OCI-LY7 (cell line): ENCODE results near the gene PLD2.

Source experiments
- EZH2phosphoT487 ChIP-seq: fragments of 200-600 bp; sonication (generic); IDR thresholded peaks from 2 replicates; pipeline ENCODE4 v1.6.1; 2018; ENCODE audit warnings: low read depth, borderline replicate concordance, mild to moderate bottlenecking, mixed run types, antibody characterized with exemption, low read length, moderate library complexity, mixed read lengths
- TF ChIP-seq, protein P1 (sequence below): fragments of 200-600 bp; sonication (generic); conservative IDR thresholded peaks from 2 replicates; pipeline ENCODE4 v1.5.1; 2014; ENCODE audit warnings: mild to moderate bottlenecking, antibody characterized with exemption, low read length, moderate library complexity, mixed read lengths

GRCh38 chr17:4822835-4823234 is 15.9 kb downstream of the PLD2 start:
- TF ChIP-seq, protein P1, sequence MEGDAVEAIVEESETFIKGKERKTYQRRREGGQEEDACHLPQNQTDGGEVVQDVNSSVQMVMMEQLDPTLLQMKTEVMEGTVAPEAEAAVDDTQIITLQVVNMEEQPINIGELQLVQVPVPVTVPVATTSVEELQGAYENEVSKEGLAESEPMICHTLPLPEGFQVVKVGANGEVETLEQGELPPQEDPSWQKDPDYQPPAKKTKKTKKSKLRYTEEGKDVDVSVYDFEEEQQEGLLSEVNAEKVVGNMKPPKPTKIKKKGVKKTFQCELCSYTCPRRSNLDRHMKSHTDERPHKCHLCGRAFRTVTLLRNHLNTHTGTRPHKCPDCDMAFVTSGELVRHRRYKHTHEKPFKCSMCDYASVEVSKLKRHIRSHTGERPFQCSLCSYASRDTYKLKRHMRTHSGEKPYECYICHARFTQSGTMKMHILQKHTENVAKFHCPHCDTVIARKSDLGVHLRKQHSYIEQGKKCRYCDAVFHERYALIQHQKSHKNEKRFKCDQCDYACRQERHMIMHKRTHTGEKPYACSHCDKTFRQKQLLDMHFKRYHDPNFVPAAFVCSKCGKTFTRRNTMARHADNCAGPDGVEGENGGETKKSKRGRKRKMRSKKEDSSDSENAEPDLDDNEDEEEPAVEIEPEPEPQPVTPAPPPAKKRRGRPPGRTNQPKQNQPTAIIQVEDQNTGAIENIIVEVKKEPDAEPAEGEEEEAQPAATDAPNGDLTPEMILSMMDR = no peak
- no peak for TF ChIP-seq EZH2phosphoT487
